HG02798 (cell line): ENCODE data around the gene CSF2.

ENCODE experiments used
- ATAC-seq: cut with Tn5 transposase; IDR thresholded peaks from one replicate; pipeline ENCODE4 v1.9.1; 2021; ENCODE audit warnings: mild to moderate bottlenecking; ENCODE audit not compliant: unreplicated experiment, poor library complexity

CSF2 gene

GRCh38 chr5:132073231-132074013 lies at the start of gene CSF2:
Gene CSF2, plus strand, starts transcription at chr5:132073789. Its CDS starts 35 bp downstream, at chr5:132073824.
- ATAC-seq, result no peak

- no peak for ATAC-seq
These were observed 49.5 kb upstream of the CSF2 start for GRCh38 chr5:132024117-132024435.

GRCh38 chr5:132024789-132025402 lies 48.7 kb upstream of the CSF2 start:
- ATAC-seq, result no peak

GRCh38 chr5:132025403-132025971 lies 48.1 kb upstream of the CSF2 start:
- no peak for ATAC-seq

GRCh38 chr5:132026516-132027008 lies 47.0 kb upstream of the CSF2 start:
- no peak for ATAC-seq

- peak; percentile 48 for ATAC-seq
These were observed 46.6 kb upstream of the CSF2 start for GRCh38 chr5:132027027-132027426.

- no peak for ATAC-seq
These were observed 43.8 kb upstream of the CSF2 start for GRCh38 chr5:132029609-132030330.

- no peak for ATAC-seq
These were observed 43.0 kb upstream of the CSF2 start for GRCh38 chr5:132030610-132031009.

- ATAC-seq, result no peak
These were observed 41.4 kb upstream of the CSF2 start for GRCh38 chr5:132032196-132032595.

- no peak for ATAC-seq
These were observed 40.5 kb upstream of the CSF2 start for GRCh38 chr5:132033122-132033521.

- ATAC-seq, result no peak
These were observed 36.2 kb upstream of the CSF2 start for GRCh38 chr5:132037353-132037752.

- no peak for ATAC-seq
These were observed 29.4 kb upstream of the CSF2 start for GRCh38 chr5:132044207-132044606.

- ATAC-seq, result no peak
These were observed 26.7 kb upstream of the CSF2 start for GRCh38 chr5:132046880-132047299.

GRCh38 chr5:132049093-132049492 lies 24.5 kb upstream of the CSF2 start:
- ATAC-seq, result no peak

GRCh38 chr5:132049559-132049958 lies 24.0 kb upstream of the CSF2 start:
- no peak for ATAC-seq

GRCh38 chr5:132050136-132050535 lies 23.5 kb upstream of the CSF2 start:
- ATAC-seq, result no peak

GRCh38 chr5:132050661-132051552 lies 22.7 kb upstream of the CSF2 start:
- no peak for ATAC-seq

- ATAC-seq, result no peak
These were observed 21.1 kb upstream of the CSF2 start for GRCh38 chr5:132052520-132052919.

GRCh38 chr5:132053483-132053882 lies 20.1 kb upstream of the CSF2 start:
- no peak for ATAC-seq
